H1 (cell line): ENCODE data around the gene FSTL4. TPM values are rescaled to one million over a fixed set of nuclear protein-coding genes. Genes with fewer than 3 reads are reported as not detected.

Source experiments
- BCL11A ChIP-seq, 2 experiments: IDR thresholded peaks; one replicate each; pipeline ENCODE4 v1.6.1; 2011; ENCODE audit warnings: low read depth in 2 of 2, low read length in 2 of 2, mild to moderate bottlenecking in 2 of 2
- CBX5 ChIP-seq: fragments of 300-800, 300-1000 bp; sonication (generic); IDR thresholded peaks from 2 replicates; pipeline ENCODE4 v1.7.1; 2016; ENCODE audit warnings: antibody characterized with exemption, low read length, low read depth
- JUND ChIP-seq: IDR thresholded peaks from 2 replicates; pipeline ENCODE4 v1.6.1; 2011; ENCODE audit warnings: mild to moderate bottlenecking, improper control_type of control experiment, low read length
- RNF2 ChIP-seq: fragments of 200-900, 300-1000 bp; sonication (generic); IDR thresholded peaks from 2 replicates; pipeline ENCODE4 v1.7.1; 2016; ENCODE audit warnings: borderline replicate concordance, low read depth, mild to moderate bottlenecking, antibody characterized with exemption, low read length; ENCODE audit not compliant: poor library complexity, severe bottlenecking; ENCODE audit errors: missing control alignments
- polyA plus RNA-seq, 7 experiments: library from polyadenylated mRNA; depleted of rRNA in 3 of 7; stranded (reverse) in 5 of 7; unstranded in 2 of 7; fragments of >200 nt in 5 of 7; fragments of 200-250 nt in 2 of 7; gene quantifications; 1 replicate in 5 of 7; 2 replicates in 1 of 7; 4 replicates in 1 of 7; pipeline versions ENCODE4 v1.2.1 to v1.2.3, GENCODE V29; 2011 to 2013; ENCODE audit warnings: missing spikeins in 2 of 7, mixed read lengths in 2 of 7
- total RNA-seq: library from RNA; stranded (reverse); fragmentation: NEBNext Ultra II Directional; extraction: Animal tissue kit (Norgen Biotek cat#: 25700); gene quantifications from 2 replicates; pipeline ENCODE4 v1.2.1, GENCODE V29; 2021

The FSTL4 gene
- total and polyA plus RNA-seq, 2 of the 8 experiments (the other 6 are each of a cell fraction or from before 2014, with no cell fraction given) = 3.1 to 4.1 TPM

- no peak for TF ChIP-seq BCL11A (IDR thresholded peaks at IDR 0.05; ENCODE audit: low read depth in 2 of 2, low read length in 2 of 2)
- no peak for TF ChIP-seq RNF2
- TF ChIP-seq CBX5 = no peak
- TF ChIP-seq JUND = no peak
Measured at GRCh38 chr5:133232911-133233310, 379.4 kb downstream of the FSTL4 start (continued).
